Right atrium auricular region (tissue), 2 donors: ENCODE results near the gene ASTE1. TPM values are rescaled to one million over a fixed set of nuclear protein-coding genes. Genes with fewer than 3 reads are reported as not detected.
A peak's percentile ranks its signal among the peaks of the same experiment; 100 is the strongest.

Experiments used
- DNase-seq: peaks from one replicate; pipeline ENCODE4 v3.0.0-alpha.2; 2019; ENCODE audit warnings: low spot score
- H3K27ac ChIP-seq, 2 donors: fragments of 200-600 bp; sonication (generic); 1 replicate in 1 of 2; 2 replicates in 1 of 2; pipeline ENCODE4 v1.5.1; 2016 to 2019
- H3K27me3 ChIP-seq, 2 donors: fragments of 200-600 bp; sonication (generic); one replicate each; pipeline versions ENCODE4 v1.5.1 to v1.6.0; 2017 to 2019
- H3K36me3 ChIP-seq: fragments of 200-600 bp; sonication (generic); one replicate; pipeline ENCODE4 v1.5.1; 2016
- H3K4me1 ChIP-seq, 2 donors: fragments of 200-600 bp; sonication (generic); one replicate each; pipeline versions ENCODE4 v1.5.1 to v1.6.0; 2017 to 2019
- H3K4me3 ChIP-seq, 2 donors: fragments of 200-600 bp; sonication (generic); 1 replicate in 1 of 2; 2 replicates in 1 of 2; pipeline ENCODE4 v1.5.1; 2017 to 2019; ENCODE audit warnings: mild to moderate bottlenecking in 1 of 2, moderate library complexity in 1 of 2
- H3K9me3 ChIP-seq, 2 donors: fragments of 200-600 bp; sonication (generic); one replicate each; pipeline ENCODE4 v1.5.1; 2019
- total RNA-seq, 2 donors: library from RNA; depleted of rRNA; stranded (reverse); fragments of >200 nt; gene quantifications; one replicate each; pipeline ENCODE4 v1.1.0, GENCODE V29; 2016
- TF ChIP-seq, protein P1 (sequence below), 2 donors: fragments of 200-600 bp; sonication (generic); IDR thresholded peaks; one replicate each; pipeline ENCODE4 v1.5.1; 2019; ENCODE audit warnings: antibody characterized with exemption in 2 of 2

ASTE1 gene, protein sequence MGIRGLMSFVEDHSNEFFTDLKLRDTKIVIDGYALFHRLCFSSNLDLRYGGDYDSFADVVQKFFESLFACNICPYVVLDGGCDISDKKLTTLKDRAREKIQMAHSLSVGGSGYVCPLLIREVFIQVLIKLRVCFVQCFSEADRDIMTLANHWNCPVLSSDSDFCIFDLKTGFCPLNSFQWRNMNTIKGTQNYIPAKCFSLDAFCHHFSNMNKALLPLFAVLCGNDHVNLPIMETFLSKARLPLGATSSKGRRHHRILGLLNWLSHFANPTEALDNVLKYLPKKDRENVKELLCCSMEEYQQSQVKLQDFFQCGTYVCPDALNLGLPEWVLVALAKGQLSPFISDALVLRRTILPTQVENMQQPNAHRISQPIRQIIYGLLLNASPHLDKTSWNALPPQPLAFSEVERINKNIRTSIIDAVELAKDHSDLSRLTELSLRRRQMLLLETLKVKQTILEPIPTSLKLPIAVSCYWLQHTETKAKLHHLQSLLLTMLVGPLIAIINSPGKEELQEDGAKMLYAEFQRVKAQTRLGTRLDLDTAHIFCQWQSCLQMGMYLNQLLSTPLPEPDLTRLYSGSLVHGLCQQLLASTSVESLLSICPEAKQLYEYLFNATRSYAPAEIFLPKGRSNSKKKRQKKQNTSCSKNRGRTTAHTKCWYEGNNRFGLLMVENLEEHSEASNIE
- 1 to 10 TPM; 1.2 to 2.6 TPM for total RNA-seq

- H3K36me3 ChIP-seq = no peaks in the 10 kb centered on the region
- TF ChIP-seq, protein P1, sequence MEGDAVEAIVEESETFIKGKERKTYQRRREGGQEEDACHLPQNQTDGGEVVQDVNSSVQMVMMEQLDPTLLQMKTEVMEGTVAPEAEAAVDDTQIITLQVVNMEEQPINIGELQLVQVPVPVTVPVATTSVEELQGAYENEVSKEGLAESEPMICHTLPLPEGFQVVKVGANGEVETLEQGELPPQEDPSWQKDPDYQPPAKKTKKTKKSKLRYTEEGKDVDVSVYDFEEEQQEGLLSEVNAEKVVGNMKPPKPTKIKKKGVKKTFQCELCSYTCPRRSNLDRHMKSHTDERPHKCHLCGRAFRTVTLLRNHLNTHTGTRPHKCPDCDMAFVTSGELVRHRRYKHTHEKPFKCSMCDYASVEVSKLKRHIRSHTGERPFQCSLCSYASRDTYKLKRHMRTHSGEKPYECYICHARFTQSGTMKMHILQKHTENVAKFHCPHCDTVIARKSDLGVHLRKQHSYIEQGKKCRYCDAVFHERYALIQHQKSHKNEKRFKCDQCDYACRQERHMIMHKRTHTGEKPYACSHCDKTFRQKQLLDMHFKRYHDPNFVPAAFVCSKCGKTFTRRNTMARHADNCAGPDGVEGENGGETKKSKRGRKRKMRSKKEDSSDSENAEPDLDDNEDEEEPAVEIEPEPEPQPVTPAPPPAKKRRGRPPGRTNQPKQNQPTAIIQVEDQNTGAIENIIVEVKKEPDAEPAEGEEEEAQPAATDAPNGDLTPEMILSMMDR (IDR thresholded peaks at IDR 0.05) = no peak
- H3K9me3 ChIP-seq = no peaks in the 10 kb centered on the region
- peak within 1 kb of the TSS; percentile 74 to 76 for H3K4me3 ChIP-seq
- H3K27ac ChIP-seq = peak within 1 kb of the TSS; percentile 85 to 87
- DNase-seq = peak; percentile 90
- no peaks in the 10 kb centered on the region for H3K27me3 ChIP-seq
- peaks cover 0 to 33% of the 10 kb centered on the region in 2 donors for H3K4me1 ChIP-seq
These were observed at the start of gene ASTE1, which contains the start of gene NEK11 for GRCh38 chr3:131026321-131027151. TSS of gene ASTE1 (minus strand) at chr3:131026825. CDS start at chr3:131025306, 1,519 bp downstream. TSS of gene NEK11 (plus strand) at chr3:131026877. CDS start at chr3:131029709, 2,832 bp downstream.

DNA sequence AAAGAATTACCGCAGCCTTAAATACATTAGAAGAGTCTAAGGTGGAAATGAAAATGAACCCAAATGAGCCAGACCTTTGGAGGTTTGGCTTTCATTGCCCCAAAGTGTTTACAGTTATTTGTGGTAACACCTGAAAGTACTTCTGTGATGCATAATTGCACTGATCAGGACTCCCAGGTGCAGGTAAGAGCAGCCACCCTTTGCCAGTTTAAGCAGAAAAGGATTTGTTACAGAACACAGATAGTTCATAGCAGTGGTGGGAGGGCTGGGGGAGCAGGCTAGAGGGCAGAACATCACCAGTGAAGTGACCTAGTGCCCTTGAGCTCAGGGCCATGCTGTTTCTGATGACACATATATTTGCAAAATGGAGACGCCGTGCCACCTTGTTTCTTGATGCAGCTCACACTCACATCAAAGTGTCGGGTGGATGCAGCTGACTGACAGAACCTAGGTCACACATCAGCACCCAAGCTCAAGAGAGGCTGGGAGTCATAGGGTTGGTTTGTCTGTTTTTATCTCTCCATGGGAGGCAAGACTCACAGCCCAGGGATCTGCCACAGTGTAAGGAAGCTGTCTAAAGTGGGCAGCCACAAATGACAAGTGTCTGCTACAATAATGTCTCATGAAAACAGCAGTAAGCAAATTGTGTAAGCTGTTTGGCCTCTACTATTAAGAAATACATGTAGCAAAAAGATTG, 49.2 kb upstream of the ASTE1 start:
- Histone ChIP-seq H3K9me3 (no peaks in the 10 kb centered on the region), H3K36me3 (no peaks in the 10 kb centered on the region), H3K27me3 (no peaks in the 10 kb centered on the region), H3K4me3 (no peak overlapping the region), H3K4me1 (peaks cover 0 to 29% of the 10 kb centered on the region in 2 donors), H3K27ac (no peak overlapping the region)
- TF ChIP-seq, protein P1 (IDR thresholded peaks at IDR 0.05) = no peak
- DNase-seq = no peak

DNA sequence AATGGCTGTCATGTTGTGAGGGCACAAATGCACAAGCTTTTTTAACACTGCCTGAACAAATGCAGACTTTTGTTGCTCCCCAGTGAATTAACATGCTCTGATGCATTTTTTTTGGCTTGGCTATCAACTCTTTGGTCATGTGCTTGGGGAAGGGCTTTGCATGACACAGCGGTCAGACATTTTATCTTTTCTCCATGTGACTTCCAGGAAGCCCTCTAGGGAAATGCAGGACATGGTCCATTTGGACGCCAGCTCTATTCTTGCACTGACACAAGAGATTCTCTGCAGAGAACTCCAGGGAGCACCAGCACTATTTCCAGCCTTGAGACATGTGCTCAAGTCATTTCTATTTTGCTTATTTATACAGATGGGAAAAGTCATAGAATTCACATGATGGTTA, 46.2 kb upstream of the ASTE1 start:
- Histone ChIP-seq H3K27me3 (no peaks in the 10 kb centered on the region), H3K9me3 (no peaks in the 10 kb centered on the region), H3K4me3 (no peak overlapping the region), H3K27ac (no peak overlapping the region), H3K36me3 (no peaks in the 10 kb centered on the region), H3K4me1 (peaks cover 0 to 29% of the 10 kb centered on the region in 2 donors)
- DNase-seq = peak; percentile 68
- TF ChIP-seq, protein P1 (IDR thresholded peaks at IDR 0.05) = no peak

GRCh38 chr3:131072099-131072559, 45.5 kb upstream of the ASTE1 start:
- no peaks in the 10 kb centered on the region for H3K27me3 ChIP-seq
- peaks cover 0 to 29% of the 10 kb centered on the region in 2 donors for H3K4me1 ChIP-seq
- H3K36me3 ChIP-seq = no peaks in the 10 kb centered on the region
- TF ChIP-seq, protein P1 (IDR thresholded peaks at IDR 0.05) = no peak
- no peak overlapping the region for H3K4me3 ChIP-seq
- no peaks in the 10 kb centered on the region for H3K9me3 ChIP-seq
- no peak for DNase-seq
- H3K27ac ChIP-seq = no peak overlapping the region

DNA sequence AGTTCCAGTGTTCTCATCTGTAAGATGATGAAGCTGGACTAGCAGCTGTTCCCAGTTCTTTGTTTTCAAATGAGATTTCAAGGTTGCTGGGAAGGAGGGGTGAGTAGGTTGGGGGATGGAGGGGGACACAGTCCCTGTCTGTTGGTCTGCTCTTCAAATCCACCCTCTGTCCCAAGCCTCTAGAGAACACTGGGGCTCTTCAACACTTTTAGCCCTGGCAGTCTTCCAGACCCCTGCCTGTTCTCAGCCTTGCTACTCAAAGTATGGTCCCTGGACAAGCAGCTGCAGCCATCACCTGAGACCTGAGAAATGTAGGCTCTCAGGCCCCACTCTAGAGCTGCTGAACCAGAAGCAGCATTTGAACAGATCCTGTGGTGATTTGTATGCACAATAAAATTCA, 41.4 kb upstream of the ASTE1 start:
- H3K27me3 ChIP-seq = no peaks in the 10 kb centered on the region
- DNase-seq = no peak
- TF ChIP-seq, protein P1 (IDR thresholded peaks at IDR 0.05) = no peak
- no peak overlapping the region for H3K4me3 ChIP-seq
- no peak overlapping the region for H3K27ac ChIP-seq
- H3K36me3 ChIP-seq = no peaks in the 10 kb centered on the region
- no peaks in the 10 kb centered on the region for H3K9me3 ChIP-seq
- peaks cover 0 to 12% of the 10 kb centered on the region in 2 donors for H3K4me1 ChIP-seq
